Astrocyte (in vitro differentiated cells and primary cell): ENCODE data around the gene PLD1. TPM values are rescaled to one million over a fixed set of nuclear protein-coding genes. Genes with fewer than 3 reads are reported as not detected.

Experiments used
- DNase-seq: peaks from one replicate; pipeline ENCODE4 v3.0.0-alpha.2; 2010; ENCODE audit warnings: low read depth
- FAIRE-seq: peaks from 2 replicates; lab custom pipeline; 2011; peaks lifted over from hg19 to GRCh38; lab: Jason Lieb, UNC
- H2AFZ ChIP-seq: 2 replicates; pipeline ENCODE4 v1.6.0; 2012; ENCODE audit warnings: low read depth, low read length, inconsistent platforms
- H3K27ac ChIP-seq: 2 replicates; pipeline ENCODE4 v1.5.1; 2011; ENCODE audit warnings: low read depth, low read length, inconsistent platforms
- H3K27me3 ChIP-seq: 2 replicates; pipeline ENCODE4 v1.6.0; 2011; ENCODE audit warnings: low read length, inconsistent platforms; ENCODE audit not compliant: insufficient read depth
- H3K36me3 ChIP-seq: 2 replicates; pipeline ENCODE4 v1.5.1; 2011; ENCODE audit warnings: low read length, inconsistent platforms; ENCODE audit not compliant: insufficient read depth
- H3K4me1 ChIP-seq: 2 replicates; pipeline ENCODE4 v1.5.1; 2011; ENCODE audit warnings: low read length, inconsistent platforms; ENCODE audit not compliant: insufficient read depth
- H3K4me2 ChIP-seq: 2 replicates; pipeline ENCODE4 v1.6.0; 2012; ENCODE audit warnings: low read length, inconsistent platforms
- H3K4me3 ChIP-seq: 2 replicates; pipeline ENCODE4 v1.5.1; 2011; ENCODE audit warnings: low read depth, mild to moderate bottlenecking, low read length, inconsistent platforms; ENCODE audit not compliant: insufficient read depth
- H3K79me2 ChIP-seq: 2 replicates; pipeline ENCODE4 v1.6.0; 2012; ENCODE audit warnings: mild to moderate bottlenecking, low read length, inconsistent platforms; ENCODE audit not compliant: insufficient read depth
- H3K9ac ChIP-seq: 2 replicates; pipeline ENCODE4 v1.6.0; 2012; ENCODE audit warnings: mild to moderate bottlenecking, low read length, inconsistent platforms
- H3K9me3 ChIP-seq: 2 replicates; pipeline ENCODE4 v1.5.1; 2012; ENCODE audit warnings: low read depth, mild to moderate bottlenecking, low read length, inconsistent platforms; ENCODE audit not compliant: insufficient read depth
- H4K20me1 ChIP-seq: 2 replicates; pipeline ENCODE4 v1.6.0; 2012; ENCODE audit warnings: low read length, inconsistent platforms; ENCODE audit not compliant: insufficient read depth
- H3K27ac Mint-ChIP-seq: one replicate; pipeline ENCODE4 v1.8.0; 2021; ENCODE audit warnings: mild to moderate bottlenecking, mixed read lengths; ENCODE audit not compliant: unreplicated experiment
- H3K27me3 Mint-ChIP-seq: one replicate; pipeline ENCODE4 v1.8.0; 2021; ENCODE audit warnings: low read depth, mixed read lengths; ENCODE audit not compliant: unreplicated experiment
- H3K36me3 Mint-ChIP-seq: one replicate; pipeline ENCODE4 v1.8.0; 2021; ENCODE audit warnings: low read depth, mixed read lengths; ENCODE audit not compliant: unreplicated experiment
- H3K4me1 Mint-ChIP-seq: one replicate; pipeline ENCODE4 v1.8.0; 2021; ENCODE audit warnings: low read depth, mixed read lengths; ENCODE audit not compliant: unreplicated experiment
- H3K4me3 Mint-ChIP-seq: one replicate; pipeline ENCODE4 v1.8.0; 2021; ENCODE audit warnings: mild to moderate bottlenecking, moderate library complexity, mixed read lengths; ENCODE audit not compliant: unreplicated experiment
- H3K9me3 Mint-ChIP-seq: one replicate; pipeline ENCODE4 v1.8.0; 2021; ENCODE audit warnings: mild to moderate bottlenecking, mixed read lengths; ENCODE audit not compliant: unreplicated experiment
- EZH2 ChIP-seq: IDR thresholded peaks from 2 replicates; pipeline ENCODE4 v1.6.1; 2012; ENCODE audit warnings: mild to moderate bottlenecking, low read length, inconsistent platforms; ENCODE audit not compliant: insufficient read depth
- total RNA-seq: library from RNA; stranded (reverse); gene quantifications from 2 replicates; pipeline ENCODE4 v1.2.1, GENCODE V29; 2021
- TF ChIP-seq, protein P1 (sequence below): IDR thresholded peaks from 2 replicates; pipeline ENCODE4 v1.5.1; 2011; ENCODE audit warnings: low read depth, mild to moderate bottlenecking, inconsistent platforms, low read length, moderate library complexity; ENCODE audit not compliant: insufficient read depth

Gene PLD1
- total RNA-seq, 1 donor from 2014 or later = 21.5 TPM

DNA sequence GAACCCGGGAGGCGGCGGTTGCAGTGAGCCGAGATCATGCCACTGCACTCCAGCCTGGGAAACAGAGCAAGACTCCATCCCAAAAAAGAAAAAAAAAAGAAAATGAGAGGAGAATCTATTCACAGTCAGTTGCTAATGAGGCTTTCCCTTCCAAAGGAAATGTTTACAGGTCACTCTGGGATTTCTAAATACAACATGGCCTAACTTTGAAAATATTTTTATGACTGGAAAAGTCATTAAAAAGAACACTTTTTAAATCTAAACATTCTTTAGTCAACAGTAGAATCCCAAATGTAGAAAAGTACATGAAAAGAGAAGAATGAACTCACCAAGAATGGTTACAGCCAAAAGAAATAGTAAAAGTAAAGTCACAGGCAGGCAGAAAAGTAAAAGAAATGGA is 78.6 kb downstream of the PLD1 start:
- Histone ChIP-seq H3K36me3 (no peaks in the 10 kb centered on the region), H4K20me1 (no peaks in the 10 kb centered on the region), H3K4me3 (no peak overlapping the region), H3K4me1 (no peaks in the 10 kb centered on the region), H3K27ac (no peak overlapping the region), H2AFZ (no peak overlapping the region), H3K27me3 (no peaks in the 10 kb centered on the region), H3K79me2 (no peaks in the 10 kb centered on the region), H3K4me2 (no peak overlapping the region), H3K9me3 (no peaks in the 10 kb centered on the region), H3K9ac (no peak overlapping the region)
- H3K36me3 Mint-ChIP-seq = peaks cover 11% of the 10 kb centered on the region
- no peak overlapping the region for H3K27ac Mint-ChIP-seq
- no peaks in the 10 kb centered on the region for H3K9me3 Mint-ChIP-seq
- TF ChIP-seq EZH2 = no peak
- TF ChIP-seq, protein P1, sequence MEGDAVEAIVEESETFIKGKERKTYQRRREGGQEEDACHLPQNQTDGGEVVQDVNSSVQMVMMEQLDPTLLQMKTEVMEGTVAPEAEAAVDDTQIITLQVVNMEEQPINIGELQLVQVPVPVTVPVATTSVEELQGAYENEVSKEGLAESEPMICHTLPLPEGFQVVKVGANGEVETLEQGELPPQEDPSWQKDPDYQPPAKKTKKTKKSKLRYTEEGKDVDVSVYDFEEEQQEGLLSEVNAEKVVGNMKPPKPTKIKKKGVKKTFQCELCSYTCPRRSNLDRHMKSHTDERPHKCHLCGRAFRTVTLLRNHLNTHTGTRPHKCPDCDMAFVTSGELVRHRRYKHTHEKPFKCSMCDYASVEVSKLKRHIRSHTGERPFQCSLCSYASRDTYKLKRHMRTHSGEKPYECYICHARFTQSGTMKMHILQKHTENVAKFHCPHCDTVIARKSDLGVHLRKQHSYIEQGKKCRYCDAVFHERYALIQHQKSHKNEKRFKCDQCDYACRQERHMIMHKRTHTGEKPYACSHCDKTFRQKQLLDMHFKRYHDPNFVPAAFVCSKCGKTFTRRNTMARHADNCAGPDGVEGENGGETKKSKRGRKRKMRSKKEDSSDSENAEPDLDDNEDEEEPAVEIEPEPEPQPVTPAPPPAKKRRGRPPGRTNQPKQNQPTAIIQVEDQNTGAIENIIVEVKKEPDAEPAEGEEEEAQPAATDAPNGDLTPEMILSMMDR = no peak
- no peak for DNase-seq
- no peak for FAIRE-seq
- no peaks in the 10 kb centered on the region for H3K4me1 Mint-ChIP-seq
- H3K4me3 Mint-ChIP-seq = no peak overlapping the region
- H3K27me3 Mint-ChIP-seq = no peaks in the 10 kb centered on the region

DNA sequence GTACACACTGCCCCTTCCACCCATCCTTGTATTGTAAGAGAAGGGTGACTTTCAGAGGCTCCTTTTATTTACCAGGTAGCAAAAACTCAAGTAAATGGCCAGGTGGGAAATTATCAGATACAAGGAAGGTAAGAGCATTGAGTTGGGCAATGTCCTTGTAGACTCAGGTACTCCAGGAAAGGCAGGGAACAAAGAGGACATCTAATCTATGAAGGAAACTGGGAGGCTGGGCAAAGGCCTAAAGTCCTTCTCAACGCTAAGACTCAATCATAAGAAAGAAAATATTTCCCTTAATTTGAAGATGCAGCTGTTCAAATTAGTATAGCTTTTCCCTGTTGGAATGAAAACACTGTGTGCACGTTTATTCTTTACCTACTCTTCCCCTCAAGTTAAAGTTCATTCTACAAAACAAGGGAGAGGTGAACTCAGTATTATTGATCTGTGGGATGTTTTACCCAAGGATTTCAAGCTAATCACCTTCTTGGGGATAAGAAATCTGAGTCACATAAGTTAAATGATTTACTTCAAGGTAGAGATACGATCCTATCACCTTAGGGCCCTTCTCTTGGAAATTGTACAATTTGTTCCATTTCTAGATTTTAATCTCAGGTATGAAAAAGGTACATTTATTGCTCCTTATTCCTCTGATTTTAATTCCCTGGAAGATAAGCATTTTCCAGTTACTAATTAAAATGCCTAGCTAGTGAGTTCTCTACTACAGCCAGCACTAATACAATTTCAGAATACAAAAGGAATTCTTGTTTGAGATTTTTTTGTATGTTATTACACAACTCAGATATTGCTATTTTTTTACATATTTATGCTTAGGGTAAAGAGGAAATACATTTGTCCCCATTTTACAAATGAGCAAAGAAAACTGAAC is 80.6 kb downstream of the PLD1 start:
- peaks cover 14% of the 10 kb centered on the region for H3K36me3 Mint-ChIP-seq
- Histone ChIP-seq H3K79me2 (no peaks in the 10 kb centered on the region), H3K27ac (no peak overlapping the region), H4K20me1 (no peaks in the 10 kb centered on the region), H3K36me3 (no peaks in the 10 kb centered on the region), H3K27me3 (no peaks in the 10 kb centered on the region), H3K4me1 (no peaks in the 10 kb centered on the region), H2AFZ (no peak overlapping the region), H3K9ac (no peak overlapping the region), H3K4me2 (no peak overlapping the region), H3K4me3 (no peak overlapping the region), H3K9me3 (no peaks in the 10 kb centered on the region)
- DNase-seq (no peak), FAIRE-seq (no peak)
- no peak overlapping the region for H3K4me3 Mint-ChIP-seq
- no peaks in the 10 kb centered on the region for H3K27me3 Mint-ChIP-seq
- H3K4me1 Mint-ChIP-seq = no peaks in the 10 kb centered on the region
- no peak overlapping the region for H3K27ac Mint-ChIP-seq
- H3K9me3 Mint-ChIP-seq = no peaks in the 10 kb centered on the region
- TF ChIP-seq EZH2 = no peak
- TF ChIP-seq, protein P1 = no peak

DNA sequence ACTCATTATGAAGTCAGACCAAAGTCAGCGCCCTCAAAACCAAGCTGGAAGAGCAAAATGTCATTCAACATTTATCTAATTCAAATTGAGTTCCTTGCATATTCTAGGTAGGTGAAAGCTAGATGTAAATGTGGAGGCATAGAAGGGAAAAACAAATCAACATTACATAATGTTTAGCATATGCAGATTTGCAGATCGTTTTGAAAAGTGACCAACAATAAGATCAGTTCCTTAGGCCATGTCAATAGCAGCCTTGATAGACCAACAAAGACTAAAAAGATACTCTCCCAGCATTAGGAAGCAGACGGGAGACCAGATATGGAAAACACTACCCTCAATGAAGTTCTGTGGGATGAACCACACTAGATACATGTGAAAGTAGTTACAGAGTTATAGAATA is 83.0 kb downstream of the PLD1 start:
- no peak for TF ChIP-seq EZH2
- TF ChIP-seq, protein P1 = no peak
- Histone ChIP-seq H3K4me1 (no peaks in the 10 kb centered on the region), H2AFZ (no peak overlapping the region), H3K9me3 (no peaks in the 10 kb centered on the region), H3K36me3 (no peaks in the 10 kb centered on the region), H3K27me3 (no peaks in the 10 kb centered on the region), H3K4me2 (no peak overlapping the region), H3K27ac (no peak overlapping the region), H3K9ac (no peak overlapping the region), H3K79me2 (no peaks in the 10 kb centered on the region), H4K20me1 (no peaks in the 10 kb centered on the region), H3K4me3 (no peak overlapping the region)
- Mint-ChIP-seq H3K9me3 (no peaks in the 10 kb centered on the region), H3K27ac (no peak overlapping the region), H3K4me3 (no peak overlapping the region), H3K36me3 (peaks cover 15% of the 10 kb centered on the region), H3K27me3 (no peaks in the 10 kb centered on the region), H3K4me1 (no peaks in the 10 kb centered on the region)
- DNase-seq (no peak), FAIRE-seq (no peak)
